GM19099 (cell line): ENCODE data around the gene LTBP4.

Source experiments
- POLR2A ChIP-seq: IDR thresholded peaks from 3 replicates; pipeline ENCODE4 v1.6.1; 2011; ENCODE audit warnings: low read depth; ENCODE audit not compliant: insufficient read length; ENCODE audit errors: extremely low read depth

LTBP4 gene

GRCh38 chr19:40611900-40612698 is 10.9 kb downstream of the LTBP4 start:
- TF ChIP-seq POLR2A = no peak

DNA sequence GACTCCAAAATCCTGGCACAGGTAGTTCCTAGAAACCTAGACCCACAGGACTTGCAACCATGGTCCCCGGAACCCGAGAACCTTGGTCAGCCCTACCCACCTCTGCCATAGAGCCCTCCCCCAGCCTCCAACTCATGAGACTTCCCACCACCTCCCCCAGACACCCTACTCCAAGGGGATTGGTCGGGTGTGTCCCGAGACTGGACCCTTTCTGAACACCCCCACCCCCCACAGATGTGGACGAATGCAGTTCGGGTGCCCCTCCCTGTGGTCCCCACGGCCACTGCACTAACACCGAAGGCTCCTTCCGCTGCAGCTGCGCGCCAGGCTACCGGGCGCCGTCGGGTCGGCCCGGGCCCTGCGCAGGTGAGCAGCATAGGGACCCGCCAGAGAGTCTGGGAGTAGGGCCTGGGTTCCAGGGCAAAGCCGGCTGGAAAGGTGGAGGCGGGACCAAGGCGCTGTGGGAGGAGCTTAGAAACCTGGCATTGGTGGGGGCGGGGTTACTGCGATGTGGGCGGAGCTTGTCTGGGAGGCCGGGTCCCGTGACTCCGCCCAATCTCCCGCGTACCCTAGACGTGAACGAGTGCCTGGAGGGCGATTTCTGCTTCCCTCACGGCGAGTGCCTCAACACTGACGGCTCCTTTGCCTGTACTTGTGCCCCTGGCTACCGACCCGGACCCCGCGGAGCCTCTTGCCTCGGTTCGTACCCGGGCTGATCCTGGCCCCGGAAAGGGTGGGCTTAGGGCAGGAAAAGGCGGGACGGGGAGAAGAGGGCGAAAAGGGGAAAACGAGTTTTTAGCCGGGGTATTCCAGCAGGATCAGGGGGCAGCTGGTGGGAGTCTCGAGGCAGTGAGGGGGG is 11.9 kb downstream of the LTBP4 start:
- peak; percentile 32 for TF ChIP-seq POLR2A

GRCh38 chr19:40613690-40614621 is 12.8 kb downstream of the LTBP4 start:
- TF ChIP-seq POLR2A = peak; percentile 42

DNA sequence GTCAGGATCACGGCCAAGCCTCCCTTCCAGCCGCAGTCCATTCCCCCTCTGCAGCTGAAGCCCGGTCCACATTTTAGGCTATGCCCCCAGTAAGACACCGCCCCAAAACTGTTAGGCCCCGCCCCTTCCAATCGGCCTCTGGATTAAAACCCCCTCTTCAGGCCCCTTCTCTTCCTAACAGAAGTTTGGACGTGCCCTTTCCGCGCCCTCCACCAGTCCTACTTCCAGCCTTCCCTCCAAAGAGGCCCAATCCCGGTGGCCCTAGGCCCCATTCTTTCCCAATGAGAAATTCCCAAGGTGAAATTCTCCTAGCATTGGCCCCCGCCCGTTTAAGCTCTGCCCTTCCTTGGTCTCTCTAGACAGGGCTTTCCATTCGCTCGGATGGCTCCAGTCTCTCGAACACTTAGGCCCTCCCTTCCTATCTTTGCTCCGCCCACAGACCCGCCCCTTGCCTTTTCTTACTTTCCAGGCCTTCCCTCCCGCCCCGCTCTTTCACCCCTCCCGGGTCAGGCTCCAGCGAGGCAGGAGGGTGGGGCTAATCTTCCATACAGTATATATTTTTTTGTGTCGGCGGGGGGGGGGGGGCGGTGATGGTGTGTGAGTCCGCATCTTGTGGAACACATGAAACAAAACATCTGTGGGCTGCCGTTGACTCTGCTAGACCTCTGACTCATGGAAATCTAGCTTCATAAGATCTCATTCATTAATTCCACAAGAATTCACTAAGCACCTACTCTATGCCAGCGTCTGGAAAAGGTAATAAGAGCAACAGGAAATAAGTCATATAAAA is 13.6 kb downstream of the LTBP4 start:
- no peak for TF ChIP-seq POLR2A

DNA sequence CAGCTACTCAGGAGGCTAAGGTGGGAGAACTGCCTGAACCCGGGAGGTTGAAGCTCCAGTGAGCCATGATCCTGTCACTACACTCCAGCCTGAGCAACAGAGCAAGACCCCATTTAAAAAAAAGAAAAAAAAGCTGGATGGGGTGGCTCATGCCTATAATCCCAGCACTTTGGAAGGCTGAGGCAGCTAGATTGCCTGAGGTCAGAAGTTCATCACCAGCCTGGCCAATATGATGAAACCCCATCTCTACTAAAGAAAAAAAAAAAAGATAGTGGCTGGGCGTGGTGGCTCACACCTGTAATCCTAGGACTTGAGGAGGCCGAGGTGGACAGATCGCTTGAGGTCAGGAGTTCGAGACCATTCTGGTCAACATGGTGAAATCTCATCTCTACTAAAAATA is 15.0 kb downstream of the LTBP4 start:
- no peak for TF ChIP-seq POLR2A

DNA sequence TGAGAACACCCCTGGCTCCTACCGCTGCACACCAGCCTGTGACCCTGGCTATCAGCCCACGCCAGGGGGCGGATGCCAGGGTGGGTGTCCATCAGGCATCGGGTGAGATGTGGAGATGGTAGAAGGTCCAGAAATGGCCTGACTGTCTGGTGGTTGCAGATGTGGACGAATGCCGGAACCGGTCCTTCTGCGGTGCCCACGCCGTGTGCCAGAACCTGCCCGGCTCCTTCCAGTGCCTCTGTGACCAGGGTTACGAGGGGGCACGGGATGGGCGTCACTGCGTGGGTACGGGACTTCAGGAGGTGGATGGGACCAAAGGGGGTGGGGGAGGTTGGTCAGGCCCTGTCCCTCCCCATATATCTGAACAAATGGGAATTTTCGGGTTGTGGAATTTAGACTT is 15.8 kb downstream of the LTBP4 start:
- TF ChIP-seq POLR2A = no peak

- no peak for TF ChIP-seq POLR2A
Measured at GRCh38 chr19:40617961-40618360, 16.8 kb downstream of the LTBP4 start.

- no peak for TF ChIP-seq POLR2A
Measured at GRCh38 chr19:40619333-40620160, 18.4 kb downstream of the LTBP4 start.

DNA sequence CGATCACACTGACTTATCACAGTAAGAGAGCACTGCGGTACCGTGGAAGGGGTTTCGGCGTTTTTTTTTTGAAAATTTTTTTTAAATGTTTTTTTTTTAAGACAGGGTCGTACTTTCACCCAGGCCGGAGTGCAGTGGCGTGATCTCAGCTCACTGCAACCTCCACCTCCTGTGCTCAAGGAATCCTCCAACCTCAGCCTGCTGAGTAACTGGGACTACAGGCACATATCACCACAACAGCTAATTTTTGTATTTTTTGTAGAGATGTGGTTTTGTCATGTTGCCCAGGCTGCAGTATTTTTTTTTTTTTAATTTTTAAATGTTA is 19.0 kb downstream of the LTBP4 start:
- no peak for TF ChIP-seq POLR2A

DNA sequence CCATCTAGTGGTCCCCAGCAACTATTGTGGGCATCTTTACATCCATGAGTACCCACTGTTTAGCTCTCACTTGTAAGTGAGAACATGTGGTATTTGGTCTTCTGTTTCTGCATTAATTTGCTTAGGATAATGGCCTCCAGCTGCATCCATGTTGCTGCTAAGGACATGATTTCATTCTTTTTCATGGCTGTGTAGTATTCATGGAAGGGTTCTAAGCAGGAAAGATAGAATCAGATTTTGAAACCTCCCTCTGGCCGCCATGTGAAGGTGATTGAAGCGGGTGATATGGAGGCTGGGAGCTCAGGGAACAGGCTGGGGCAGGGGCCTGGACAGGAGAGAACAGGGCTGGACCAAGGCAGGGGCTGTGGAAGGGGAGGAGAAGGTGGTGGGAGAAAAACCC is 20.1 kb downstream of the LTBP4 start:
- no peak for TF ChIP-seq POLR2A

- no peak for TF ChIP-seq POLR2A
Measured at GRCh38 chr19:40621966-40622772, 21.0 kb downstream of the LTBP4 start.

GRCh38 chr19:40622773-40623075 is 21.6 kb downstream of the LTBP4 start:
- TF ChIP-seq POLR2A = no peak
